Smooth muscle cell (in vitro differentiated cells): Measurements from ENCODE around the gene SGCE. TPM values are rescaled to one million over a fixed set of nuclear protein-coding genes. Genes with fewer than 3 reads are reported as not detected.
A peak's percentile ranks its signal among the peaks of the same experiment; 100 is the strongest.
"Not testable (repeated sequence)": the region's sequence is repeated elsewhere in the genome, so short reads cannot be mapped to it uniquely, and the experiment has no call there.

ENCODE experiments used
- DNase-seq: peaks from one replicate; lab custom pipeline; 2025; ENCODE audit not compliant: unreplicated experiment; lab: John Stamatoyannopoulos, UW
- H2AFZ ChIP-seq: fragments of 200-600 bp; sonication (generic); 2 replicates; pipeline ENCODE4 v1.6.0; 2016; ENCODE audit warnings: antibody characterized with exemption, low read depth, mild to moderate bottlenecking
- H3F3A ChIP-seq: fragments of 200-600 bp; sonication (generic); 2 replicates; pipeline ENCODE4 v1.6.0; 2017; ENCODE audit warnings: antibody characterized with exemption, low read depth
- H3K27ac ChIP-seq: fragments of 200-600 bp; sonication (generic); 2 replicates; pipeline ENCODE4 v1.5.1; 2016; ENCODE audit warnings: low read depth, mild to moderate bottlenecking
- H3K27me3 ChIP-seq: fragments of 200-600 bp; sonication (generic); 2 replicates; pipeline ENCODE4 v1.6.1; 2016; ENCODE audit warnings: low read depth, mild to moderate bottlenecking
- H3K36me3 ChIP-seq: fragments of 200-600 bp; sonication (generic); 2 replicates; pipeline ENCODE4 v1.5.1; 2016; ENCODE audit warnings: low read depth
- H3K4me1 ChIP-seq: fragments of 200-600 bp; sonication (generic); 2 replicates; pipeline ENCODE4 v1.5.1; 2016; ENCODE audit warnings: low read depth
- H3K4me2 ChIP-seq: fragments of 200-600 bp; sonication (generic); 2 replicates; pipeline ENCODE4 v1.6.0; 2016; ENCODE audit warnings: mild to moderate bottlenecking
- H3K4me3 ChIP-seq: fragments of 200-600 bp; sonication (generic); 2 replicates; pipeline ENCODE4 v1.5.1; 2016; ENCODE audit warnings: mild to moderate bottlenecking
- H3K79me2 ChIP-seq: fragments of 200-600 bp; sonication (generic); 2 replicates; pipeline ENCODE4 v1.6.0; 2016; ENCODE audit warnings: low read depth, mild to moderate bottlenecking
- H3K9ac ChIP-seq: fragments of 200-600 bp; sonication (generic); 2 replicates; pipeline ENCODE4 v1.6.0; 2016; ENCODE audit warnings: low read depth
- H3K9me3 ChIP-seq: fragments of 200-600 bp; sonication (generic); replicated peaks from 2 replicates; pipeline ENCODE4 v1.5.1; 2016; ENCODE audit warnings: low read depth
- H4K20me1 ChIP-seq: fragments of 200-600 bp; sonication (generic); 2 replicates; pipeline ENCODE4 v1.6.0; 2016; ENCODE audit warnings: low read depth
- CTCF ChIP-seq: fragments of 200-600 bp; sonication (generic); IDR thresholded peaks from 2 replicates; pipeline ENCODE4 v1.5.1; 2017; ENCODE audit warnings: borderline replicate concordance, mild to moderate bottlenecking, antibody characterized with exemption; ENCODE audit not compliant: insufficient read depth, poor library complexity, severe bottlenecking
- WGBS: methylation state at CpG from one replicate; pipeline ENCODE4 v1.1.7; 2016; ENCODE audit warnings: low lambda C conversion rate; 5-methylcytosine and 5-hydroxymethylcytosine counted together
- polyA plus RNA-seq: library from polyadenylated mRNA; unstranded; fragments of >200 nt; fragmentation: Nextera tagmentation; extraction: Ambion mirVana; gene quantifications from 2 replicates; pipeline ENCODE4 v1.2.1, GENCODE V29; 2016
- total RNA-seq: library from RNA; depleted of rRNA; stranded (reverse); fragments of >200 nt; gene quantifications from 2 replicates; pipeline ENCODE4 v1.2.3, GENCODE V29; 2014

SGCE gene
- total RNA-seq (114 and 123 TPM in 2 replicates), polyA plus RNA-seq (87.1 and 96.1 TPM in 2 replicates)

- H3K4me2 ChIP-seq: peak within 1 kb of the TSS; percentile 84
- 20% methylated on average over 38 of the region's 63 CpGs for WGBS
These were observed at the start of gene SGCE for GRCh38 chr7:94655848-94656657. Gene SGCE (minus strand): TSS chr7:94656133. CDS start chr7:94656098, 35 bp downstream.

GRCh38 chr7:94705155-94706021 lies 49.5 kb upstream of the SGCE start:
- H3K4me3 ChIP-seq, H3K36me3 ChIP-seq, H3K4me1 ChIP-seq, H4K20me1 ChIP-seq, H3K9me3 ChIP-seq, H3K79me2 ChIP-seq, H3K27ac ChIP-seq, H3K27me3 ChIP-seq, H3K4me2 ChIP-seq, H2AFZ ChIP-seq, H3F3A ChIP-seq, DNase-seq, H3K9ac ChIP-seq: not testable (repeated sequence)
- 98% methylated on average over 39 of the region's 39 CpGs for WGBS

More at GRCh38 chr7:94655848-94656657, at the start of gene SGCE:
- peak; percentile 58 for DNase-seq
- peak; percentile 64 for TF ChIP-seq CTCF
- H3K4me3 ChIP-seq: peak within 1 kb of the TSS; percentile 73
- no peaks in the 10 kb centered on the region for H3K27me3 ChIP-seq
- H2AFZ ChIP-seq: peak within 1 kb of the TSS; percentile 84
- H3F3A ChIP-seq: no peaks in the 10 kb centered on the region
- H3K36me3 ChIP-seq: no peaks in the 10 kb centered on the region
- peak within 1 kb of the TSS; percentile 70 for H3K9ac ChIP-seq
- H4K20me1 ChIP-seq: peaks cover 23% of the 10 kb centered on the region
- H3K27ac ChIP-seq: peak within 1 kb of the TSS; percentile 72
- peaks cover 31% of the 10 kb centered on the region for H3K79me2 ChIP-seq
- H3K4me1 ChIP-seq: peaks cover 14% of the 10 kb centered on the region
- H3K9me3 ChIP-seq: no peaks in the 10 kb centered on the region

- WGBS: 72% methylated on average over 1 of the region's 1 CpG
- H3K4me3 ChIP-seq: no peak overlapping the region
- H3K9ac ChIP-seq: peak overlapping the region; percentile 23
- no peaks in the 10 kb centered on the region for H3K9me3 ChIP-seq
- peak overlapping the region; percentile 33 for H2AFZ ChIP-seq
- H3K4me1 ChIP-seq: peaks cover 23% of the 10 kb centered on the region
- no peaks in the 10 kb centered on the region for H3K79me2 ChIP-seq
- peak overlapping the region; percentile 10 for H3K4me2 ChIP-seq
- peaks cover 6% of the 10 kb centered on the region for H3F3A ChIP-seq
- no peak for DNase-seq
- H3K36me3 ChIP-seq: no peaks in the 10 kb centered on the region
- no peak for TF ChIP-seq CTCF
- no peaks in the 10 kb centered on the region for H3K27me3 ChIP-seq
- no peaks in the 10 kb centered on the region for H4K20me1 ChIP-seq
- H3K27ac ChIP-seq: peak overlapping the region; percentile 83
These were observed 45.6 kb upstream of the SGCE start for GRCh38 chr7:94701555-94701973.

- Histone ChIP-seq H3K27ac (peak overlapping the region; percentile 83), H3F3A (peaks cover 10% of the 10 kb centered on the region), H3K9ac (peak overlapping the region; percentile 23), H3K4me2 (no peak overlapping the region), H2AFZ (peak overlapping the region; percentile 33), H3K36me3 (no peaks in the 10 kb centered on the region), H3K4me1 (peaks cover 27% of the 10 kb centered on the region), H3K9me3 (no peaks in the 10 kb centered on the region), H3K27me3 (no peaks in the 10 kb centered on the region), H3K79me2 (no peaks in the 10 kb centered on the region), H3K4me3 (no peak overlapping the region), H4K20me1 (no peaks in the 10 kb centered on the region)
- DNase-seq: no peak
- no peak for TF ChIP-seq CTCF
These were observed 45.1 kb upstream of the SGCE start for GRCh38 chr7:94700926-94701554.
